ENCODE measurements around the gene RASGRP1. TPM values are rescaled to one million over a fixed set of nuclear protein-coding genes. Genes with fewer than 3 reads are reported as not detected.
A peak's percentile ranks its signal among the peaks of the same experiment; 100 is the strongest.

RASGRP1 gene
- total RNA-seq, 4 donors from 2014 or later: 15.0 to 23.1 (median 19.5) TPM

GRCh38 chr15:38534691-38535090 lies 29.9 kb downstream of the RASGRP1 start:
- intact Hi-C loops (cut with DNase I; ENCODE audit: low total_unique reads): no loop called here
- H3K4me3 ChIP-seq (ENCODE audit: low read depth, poor library complexity, severe bottlenecking): no peak overlapping the region
- 67 to 76% methylated on average over 3 of the region's 3 CpGs for WGBS, 2 donors
- TF ChIP-seq POLR2A (IDR thresholded peaks at IDR 0.05): no peak
- TF ChIP-seq CTCF (IDR thresholded peaks at IDR 0.05): no peak
- no peak for DNase-seq (ENCODE audit: low spot score in 2 of 2)

GRCh38 chr15:38533926-38534325 lies 30.7 kb downstream of the RASGRP1 start:
- TF ChIP-seq POLR2A (IDR thresholded peaks at IDR 0.05) (no peak), CTCF (IDR thresholded peaks at IDR 0.05) (no peak)
- H3K4me3 ChIP-seq (ENCODE audit: low read depth, poor library complexity, severe bottlenecking): no peak overlapping the region
- intact Hi-C loops (cut with DNase I; ENCODE audit: low total_unique reads): no loop called here
- no peak for DNase-seq (ENCODE audit: low spot score in 2 of 2)

DNA sequence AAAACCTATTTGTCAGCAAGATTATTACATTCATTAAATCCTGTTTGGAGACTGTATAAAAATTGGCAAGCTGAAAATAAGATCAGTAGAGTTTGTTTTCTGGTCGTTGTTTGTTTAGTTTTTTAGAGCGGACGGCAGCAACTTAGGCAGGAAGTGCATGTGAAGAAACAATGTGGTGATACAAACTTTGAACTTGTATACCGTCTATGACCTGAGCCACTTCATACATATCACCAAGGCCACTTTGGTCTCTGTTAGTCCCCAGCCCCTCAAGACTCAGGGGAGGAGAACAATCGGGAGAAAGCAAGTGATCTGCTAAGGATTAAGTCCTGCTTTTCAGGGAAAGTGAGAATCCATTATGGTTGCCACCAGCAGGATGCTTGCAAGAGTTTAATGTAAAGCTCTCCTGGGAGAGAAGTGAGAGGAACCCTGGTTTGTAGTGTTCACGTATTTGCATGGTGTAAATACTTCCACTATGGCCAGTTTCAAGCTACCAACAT lies 31.1 kb downstream of the RASGRP1 start:
- intact Hi-C loops (cut with DNase I; ENCODE audit: low total_unique reads): no loop called here
- WGBS, 2 donors: 77 to 82% methylated on average over 6 of the region's 6 CpGs
- no peak for DNase-seq (ENCODE audit: low spot score in 2 of 2)
- TF ChIP-seq POLR2A (IDR thresholded peaks at IDR 0.05): no peak
- no peak for TF ChIP-seq CTCF (IDR thresholded peaks at IDR 0.05)
- no peak overlapping the region for H3K4me3 ChIP-seq (ENCODE audit: low read depth, poor library complexity, severe bottlenecking)

DNA sequence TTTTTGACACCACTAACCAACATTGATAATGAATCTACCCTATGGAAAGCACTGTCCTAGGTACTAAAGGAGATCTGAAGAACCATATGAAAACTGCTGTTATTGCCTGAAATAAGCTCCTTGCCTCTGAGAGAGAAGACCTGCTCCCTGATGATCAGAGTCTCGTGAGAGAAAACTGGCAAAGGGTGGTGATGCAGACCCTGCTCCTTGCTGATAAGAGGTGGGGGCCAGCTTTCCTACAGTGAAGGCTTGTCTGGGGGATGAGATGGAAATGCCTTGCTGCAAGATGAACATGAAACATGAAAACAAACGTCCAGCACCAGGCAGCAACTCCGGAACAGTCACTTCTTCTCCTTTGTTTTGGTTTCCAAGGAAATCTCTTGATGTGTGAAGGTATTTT lies 31.9 kb downstream of the RASGRP1 start:
- 86 to 93% methylated on average over 3 of the region's 3 CpGs for WGBS, 2 donors
- intact Hi-C loops (cut with DNase I; ENCODE audit: low total_unique reads): no loop called here
- H3K4me3 ChIP-seq (ENCODE audit: low read depth, poor library complexity, severe bottlenecking): no peak overlapping the region
- DNase-seq (ENCODE audit: low spot score in 2 of 2): no peak
- TF ChIP-seq POLR2A (IDR thresholded peaks at IDR 0.05) (no peak), CTCF (IDR thresholded peaks at IDR 0.05) (no peak)

DNA sequence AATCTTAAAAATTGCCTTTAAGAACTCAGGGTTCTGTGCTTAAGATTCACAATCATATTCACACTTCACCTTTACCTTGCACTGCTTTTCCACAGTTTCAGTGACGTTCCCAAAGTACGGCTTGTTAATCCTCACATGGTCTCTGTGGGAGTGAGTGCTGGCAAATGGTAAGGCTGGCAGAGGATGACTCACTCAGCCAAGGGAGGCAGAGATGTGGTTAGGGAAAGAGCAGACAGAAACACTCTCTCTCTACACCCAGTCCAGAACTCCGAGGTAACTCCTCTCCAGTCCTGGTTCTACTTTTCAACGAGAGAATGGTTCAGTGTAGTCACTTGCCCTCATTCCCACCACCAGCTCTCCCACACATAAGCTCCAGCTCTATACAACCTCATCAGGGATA lies 33.1 kb downstream of the RASGRP1 start:
- intact Hi-C loops (cut with DNase I; ENCODE audit: low total_unique reads): no loop called here
- 31 to 43% methylated on average over 4 of the region's 4 CpGs for WGBS, 2 donors
- no peak overlapping the region for H3K4me3 ChIP-seq (ENCODE audit: low read depth, poor library complexity, severe bottlenecking)
- peak in 1 of 2 donors; percentile 30 for DNase-seq (ENCODE audit: low spot score in 2 of 2)
- TF ChIP-seq CTCF (IDR thresholded peaks at IDR 0.05) (no peak), POLR2A (IDR thresholded peaks at IDR 0.05) (no peak)

DNA sequence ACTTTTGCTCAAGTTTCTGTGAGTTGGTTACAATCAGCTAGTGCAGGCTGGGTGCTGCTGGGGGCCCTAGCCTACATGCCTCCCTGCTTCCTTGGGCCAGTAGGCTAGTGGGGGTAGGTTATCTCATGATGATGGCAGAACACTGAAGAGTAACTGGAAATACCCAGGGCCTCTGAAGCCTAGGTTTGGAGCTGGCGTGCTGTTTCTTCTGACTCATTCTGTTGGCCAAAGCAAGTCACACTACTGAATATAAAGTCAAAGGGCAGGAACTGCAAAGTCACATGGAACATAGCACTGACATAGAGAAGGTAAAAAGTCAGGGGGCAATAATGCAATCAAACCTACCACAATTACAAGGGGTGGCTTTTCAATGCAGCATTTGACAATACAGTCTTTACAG lies 34.5 kb downstream of the RASGRP1 start:
- no peak for DNase-seq (ENCODE audit: low spot score in 2 of 2)
- no peak overlapping the region for H3K4me3 ChIP-seq (ENCODE audit: low read depth, poor library complexity, severe bottlenecking)
- TF ChIP-seq POLR2A (IDR thresholded peaks at IDR 0.05) (no peak), CTCF (IDR thresholded peaks at IDR 0.05) (no peak)
- intact Hi-C loops (cut with DNase I; ENCODE audit: low total_unique reads): no loop called here
- 90 to 100% methylated on average over 1 of the region's 1 CpG for WGBS, 2 donors
